HG03342 (cell line): Measurements from ENCODE around the gene TRABD2B.

Experiments
- ATAC-seq: cut with Tn5 transposase; IDR thresholded peaks from one replicate; pipeline ENCODE4 v1.9.1; 2021; ENCODE audit warnings: mild to moderate bottlenecking, moderate library complexity; ENCODE audit not compliant: unreplicated experiment

TRABD2B gene

GRCh38 chr1:47742890-47743760 is 254.1 kb downstream of the TRABD2B start:
- ATAC-seq: no peak

DNA sequence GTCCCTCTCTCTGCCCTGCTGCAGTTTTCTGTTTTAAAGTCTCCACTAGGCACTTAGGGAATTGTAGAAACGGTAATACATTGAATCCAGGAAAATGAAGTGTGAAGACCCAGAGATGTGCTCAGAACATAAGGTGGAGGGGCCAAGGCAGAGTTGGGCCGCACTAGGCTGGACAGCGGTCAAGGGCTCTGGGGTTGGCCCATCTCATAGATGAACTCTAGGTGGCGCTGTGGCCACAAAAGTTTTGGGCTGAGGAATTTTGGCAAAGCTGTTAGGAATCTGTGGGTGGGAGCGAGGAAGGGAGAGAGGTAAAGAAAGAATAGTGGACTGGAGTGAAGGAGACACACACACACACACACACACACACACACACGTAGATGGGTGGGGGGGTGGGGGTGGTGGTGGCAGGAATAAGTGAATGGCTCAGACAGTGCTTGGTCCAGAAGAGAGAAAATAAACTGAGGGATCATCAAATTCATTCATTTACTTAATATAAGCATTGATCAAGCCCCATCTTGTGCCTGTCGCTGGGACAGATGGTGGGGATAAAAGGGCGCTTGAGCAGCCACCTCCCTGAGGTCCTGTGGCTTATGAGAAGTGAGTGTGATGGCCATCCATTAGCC is 258.5 kb downstream of the TRABD2B start:
- ATAC-seq: no peak

- no peak for ATAC-seq
Measured at GRCh38 chr1:47732489-47732888, 264.7 kb downstream of the TRABD2B start.

DNA sequence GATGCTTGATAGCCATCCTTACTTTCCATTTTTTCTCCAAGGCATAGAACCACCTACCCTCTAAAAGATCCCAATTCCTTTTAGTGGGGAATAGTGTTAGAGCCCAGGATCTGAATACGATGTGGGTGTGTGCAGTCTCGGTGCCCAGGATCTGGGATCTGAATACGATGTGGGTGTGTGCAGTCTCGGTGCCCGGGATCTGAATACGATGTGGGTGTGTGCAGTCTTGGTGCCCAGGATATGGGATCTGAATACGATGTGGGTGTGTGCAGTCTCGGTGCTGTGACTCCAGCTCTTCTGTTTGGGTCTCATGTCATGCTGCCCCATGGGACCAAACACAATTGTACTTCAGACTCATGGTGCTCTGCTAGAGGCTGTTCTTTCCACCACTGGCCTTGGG is 265.5 kb downstream of the TRABD2B start:
- no peak for ATAC-seq

GRCh38 chr1:47729685-47730084 is 267.5 kb downstream of the TRABD2B start:
- no peak for ATAC-seq

- no peak for ATAC-seq
Measured at GRCh38 chr1:47727697-47728085, 269.5 kb downstream of the TRABD2B start.

DNA sequence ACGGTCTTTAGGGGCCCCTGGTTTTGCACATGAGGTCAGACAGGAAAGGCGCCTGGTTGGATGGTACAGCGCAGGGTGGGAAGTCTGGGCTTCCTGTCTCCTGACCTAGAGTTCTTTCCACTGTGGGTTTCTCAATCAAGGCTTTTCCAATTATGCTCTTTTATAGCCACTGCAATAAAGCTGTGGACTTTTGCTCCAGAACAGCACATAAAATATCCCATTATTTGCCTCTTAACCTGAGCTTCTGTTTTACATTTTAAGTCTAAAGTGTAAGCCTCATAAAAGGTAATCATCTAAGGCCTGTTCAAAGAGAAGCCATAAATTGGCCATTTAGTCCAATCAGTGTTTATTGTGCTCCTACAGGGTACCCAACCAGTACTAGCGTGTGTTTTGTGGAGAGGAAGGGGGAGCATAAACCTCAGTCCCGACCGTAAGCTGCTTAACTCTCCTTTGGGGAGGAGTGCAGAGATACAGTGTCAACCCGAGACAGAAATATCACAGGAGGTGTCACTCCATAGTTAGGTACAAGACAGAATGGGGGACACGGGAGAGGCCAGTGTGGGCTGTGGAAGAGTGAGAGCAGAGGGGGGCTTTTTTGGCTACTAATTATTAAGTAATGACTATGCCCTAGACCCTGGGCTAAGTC is 270.0 kb downstream of the TRABD2B start:
- no peak for ATAC-seq

GRCh38 chr1:47725992-47726855 is 271.0 kb downstream of the TRABD2B start:
- peak; percentile 95 for ATAC-seq

GRCh38 chr1:47725511-47725991 is 271.6 kb downstream of the TRABD2B start:
- no peak for ATAC-seq

DNA sequence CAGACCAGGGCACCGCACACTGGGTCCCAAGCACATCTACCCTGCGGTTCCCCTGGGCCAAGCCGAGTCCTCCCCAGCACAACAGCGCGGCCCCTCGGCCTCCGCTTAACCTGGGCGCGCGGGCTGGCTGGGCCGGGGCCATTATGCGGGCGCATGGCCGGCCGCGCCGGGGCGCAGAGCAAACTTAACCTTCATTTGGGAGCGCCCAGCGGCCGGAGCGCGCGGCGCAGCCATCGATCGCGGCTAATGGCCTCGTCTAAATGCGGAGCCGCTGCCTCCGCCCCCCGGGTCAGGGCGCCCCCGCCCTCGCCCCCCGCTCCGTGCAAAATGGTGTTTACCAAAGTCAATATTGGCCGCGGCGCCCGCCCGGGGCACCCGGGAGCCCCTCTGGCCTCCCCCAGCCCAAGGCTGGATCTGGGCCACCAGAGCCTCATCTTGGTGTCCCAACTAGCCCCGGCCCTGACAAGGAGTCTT is 272.1 kb downstream of the TRABD2B start:
- ATAC-seq: no peak

- no peak for ATAC-seq
Measured at GRCh38 chr1:47724432-47724999, 272.7 kb downstream of the TRABD2B start.

- ATAC-seq: no peak
Measured at GRCh38 chr1:47722909-47723580, 274.1 kb downstream of the TRABD2B start.

DNA sequence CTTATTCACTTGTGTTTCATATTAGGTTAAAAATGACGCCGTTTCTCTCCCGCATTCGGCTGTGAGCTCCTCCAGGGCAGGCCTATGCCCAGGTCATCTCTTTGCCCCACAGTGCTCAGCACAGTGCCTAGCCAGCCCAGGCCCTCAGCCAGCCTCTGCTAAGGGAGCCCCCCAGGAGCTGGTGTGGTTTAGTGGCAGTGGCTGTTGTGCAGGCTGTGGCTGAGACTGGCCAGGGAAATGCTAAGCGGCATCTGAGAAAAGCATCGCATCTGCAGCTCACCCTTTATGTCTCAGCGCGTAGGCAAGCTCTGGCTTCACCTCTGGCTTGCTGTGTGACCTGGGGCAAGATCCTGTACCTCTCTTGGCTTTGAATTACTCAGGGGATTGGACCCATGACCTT is 275.1 kb downstream of the TRABD2B start:
- ATAC-seq: no peak

DNA sequence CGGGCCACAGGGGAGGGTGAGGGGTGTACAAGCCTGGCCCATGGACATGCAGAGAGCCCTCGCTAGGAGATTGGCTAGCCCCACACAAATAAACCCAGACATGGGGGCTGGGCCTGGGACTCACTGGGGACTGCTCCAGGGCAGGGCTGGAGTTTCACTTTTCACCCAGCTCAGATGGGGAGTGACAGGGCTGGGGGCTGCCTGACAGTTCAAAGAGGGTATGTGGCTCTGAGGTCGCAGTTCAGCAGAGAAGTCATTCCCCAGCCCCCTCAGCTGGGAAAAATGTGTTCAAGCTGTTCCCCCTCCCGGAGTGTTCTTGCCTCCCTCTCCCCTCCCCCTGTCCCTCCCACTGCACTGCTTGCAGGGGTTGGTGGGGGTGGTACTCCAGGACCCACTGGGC is 277.1 kb downstream of the TRABD2B start:
- no peak for ATAC-seq

GRCh38 chr1:47717341-47717740 is 279.8 kb downstream of the TRABD2B start:
- ATAC-seq: no peak

GRCh38 chr1:47713975-47714767 is 283.0 kb downstream of the TRABD2B start:
- ATAC-seq: no peak

DNA sequence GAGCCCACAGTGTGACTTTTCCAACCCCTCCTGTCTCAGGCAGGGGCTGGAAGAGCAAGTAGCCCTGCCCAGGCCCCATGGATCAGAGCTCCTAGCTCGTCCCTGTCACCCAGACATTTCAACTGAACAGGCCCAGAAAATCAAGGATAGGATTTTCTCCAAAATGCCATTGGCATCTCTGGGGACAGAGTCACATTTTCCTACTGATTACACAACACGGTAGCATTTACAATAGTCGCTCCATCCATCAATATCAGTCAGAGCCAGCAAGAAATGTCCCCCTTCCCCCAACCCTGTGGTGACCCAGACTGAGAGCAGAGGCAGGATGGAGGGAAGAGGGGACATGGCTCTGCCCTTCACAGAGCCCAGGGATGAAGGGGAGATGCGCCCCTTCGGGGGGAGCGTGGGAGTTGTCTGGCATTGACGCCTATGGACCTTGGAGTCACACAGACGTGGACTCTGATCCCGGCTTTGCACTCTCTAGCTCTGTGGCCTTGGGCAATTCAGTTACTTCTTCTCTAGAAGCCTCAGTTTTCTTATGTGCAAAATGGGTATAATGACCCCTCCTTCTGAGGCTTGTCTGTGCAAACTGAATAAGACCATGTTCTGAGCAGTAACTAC is 283.7 kb downstream of the TRABD2B start:
- ATAC-seq: no peak

GRCh38 chr1:47712596-47713299 is 284.4 kb downstream of the TRABD2B start:
- ATAC-seq: no peak
